GM23338 (cell line): ENCODE measurements around the gene MEST. TPM values are rescaled to one million over a fixed set of nuclear protein-coding genes. Genes with fewer than 3 reads are reported as not detected.

Source experiments
- ATAC-seq: fragments of 200-7000 bp; cut with Tn5 transposase; 3 replicates; pipeline ENCODE4 v1.9.1; 2020
- DNase-seq: peaks from one replicate; pipeline ENCODE4 v3.0.0-alpha.2; 2015; ENCODE audit warnings: low spot score
- H2AFZ ChIP-seq: fragments of 200-600 bp; sonication (generic); 2 replicates; pipeline ENCODE4 v1.8.0; 2016; ENCODE audit warnings: antibody characterized with exemption, mild to moderate bottlenecking, moderate library complexity
- H3F3A ChIP-seq: fragments of 200-600 bp; sonication (generic); replicated peaks from 2 replicates; pipeline ENCODE4 v1.8.0; 2017; ENCODE audit warnings: antibody characterized with exemption, mixed run types, low read depth
- H3K27ac ChIP-seq: fragments of 200-600 bp; sonication (generic); 2 replicates; pipeline ENCODE4 v1.6.1; 2016; ENCODE audit warnings: low read depth
- H3K27me3 ChIP-seq: fragments of 200-600 bp; sonication (generic); 2 replicates; pipeline ENCODE4 v1.8.0; 2016; ENCODE audit warnings: mild to moderate bottlenecking, mixed run types, moderate library complexity; ENCODE audit not compliant: insufficient read depth
- H3K36me3 ChIP-seq: fragments of 200-600 bp; sonication (generic); 2 replicates; pipeline ENCODE4 v1.8.0; 2016; ENCODE audit warnings: mild to moderate bottlenecking; ENCODE audit not compliant: insufficient read depth
- H3K4me1 ChIP-seq: fragments of 200-600 bp; sonication (generic); 2 replicates; pipeline ENCODE4 v1.8.0; 2016; ENCODE audit warnings: mild to moderate bottlenecking, moderate library complexity; ENCODE audit not compliant: insufficient read depth
- H3K4me2 ChIP-seq: fragments of 200-600 bp; sonication (generic); 2 replicates; pipeline ENCODE4 v1.7.1; 2017; ENCODE audit warnings: mixed run types
- H3K4me3 ChIP-seq: fragments of 200-600 bp; sonication (generic); 2 replicates; pipeline ENCODE4 v1.6.1; 2016; ENCODE audit warnings: mixed run types
- H3K79me2 ChIP-seq: fragments of 200-600 bp; sonication (generic); replicated peaks from 2 replicates; pipeline ENCODE4 v1.8.0; 2017; ENCODE audit warnings: mild to moderate bottlenecking; ENCODE audit not compliant: insufficient read depth
- H3K9me2 ChIP-seq: fragments of 200-600 bp; sonication (generic); 2 replicates; pipeline ENCODE4 v1.8.0; 2017; ENCODE audit not compliant: insufficient read depth
- H4K20me1 ChIP-seq: fragments of 200-600 bp; sonication (generic); replicated peaks from 2 replicates; pipeline ENCODE4 v1.8.0; 2017; ENCODE audit warnings: mild to moderate bottlenecking; ENCODE audit not compliant: insufficient read depth
- H3K27ac Mint-ChIP-seq: 2 replicates; pipeline ENCODE4 v1.8.0; 2020; ENCODE audit warnings: inconsistent platforms, mild to moderate bottlenecking, moderate library complexity, mixed read lengths
- H3K27me3 Mint-ChIP-seq: 3 replicates; pipeline ENCODE4 v1.8.0; 2022; ENCODE audit warnings: low read depth, mild to moderate bottlenecking, moderate library complexity, mixed read lengths, inconsistent platforms; ENCODE audit not compliant: insufficient read depth, poor library complexity
- H3K36me3 Mint-ChIP-seq: 3 replicates; pipeline ENCODE4 v1.8.0; 2021; ENCODE audit warnings: low read depth, mild to moderate bottlenecking, inconsistent platforms, moderate library complexity, mixed read lengths
- H3K4me1 Mint-ChIP-seq: 3 replicates; pipeline ENCODE4 v1.8.0; 2020; ENCODE audit warnings: mild to moderate bottlenecking, inconsistent platforms, mixed read lengths
- H3K4me3 Mint-ChIP-seq: 3 replicates; pipeline ENCODE4 v1.8.0; 2021; ENCODE audit warnings: moderate library complexity, mild to moderate bottlenecking, inconsistent platforms, mixed read lengths
- H3K9me3 Mint-ChIP-seq: 3 replicates; pipeline ENCODE4 v1.8.0; 2020; ENCODE audit warnings: moderate library complexity, mild to moderate bottlenecking, inconsistent platforms, mixed read lengths
- EZH2phosphoT487 ChIP-seq: fragments of 200-600 bp; sonication (generic); IDR thresholded peaks from one replicate; pipeline ENCODE4 v1.8.1; 2018; ENCODE audit warnings: antibody characterized with exemption; ENCODE audit not compliant: unreplicated experiment
- POLR2AphosphoS5 ChIP-seq: IDR thresholded peaks from 2 replicates; pipeline ENCODE4 v1.6.1; 2016; ENCODE audit warnings: antibody characterized with exemption, low read depth
- STAT1 ChIP-seq: IDR thresholded peaks from one replicate; pipeline ENCODE4 v1.6.1; 2016; ENCODE audit warnings: antibody characterized with exemption; ENCODE audit not compliant: unreplicated experiment
- polyA plus RNA-seq: library from polyadenylated mRNA; unstranded; fragments of >200 nt; fragmentation: Nextera tagmentation; extraction: Ambion mirVana; gene quantifications from 2 replicates; pipeline ENCODE4 v1.2.1, GENCODE V29; 2016
- total RNA-seq: library from RNA; depleted of rRNA; stranded (reverse); fragments of >200 nt; shearing (Covaris generic); gene quantifications from 2 replicates; pipeline ENCODE4 v1.2.3, GENCODE V29; 2014
- TF ChIP-seq, protein P1 (sequence below): fragments of 250-450 bp; sonication (Bioruptor Pico); IDR thresholded peaks from 2 replicates; pipeline ENCODE4 v1.5.0; 2020; ENCODE audit warnings: mild to moderate bottlenecking, moderate library complexity

Gene MEST
- total and polyA plus RNA-seq, 2 experiments from 2014 or later = 167 to 229 TPM

- Histone ChIP-seq H3K4me2 (peak overlapping the region; percentile 80), H3K79me2 (peaks cover 70% of the 10 kb centered on the region), H3K9me2 (peaks cover 6% of the 10 kb centered on the region; the same call in 1 of the 2 replicates), H3K4me3 (peak overlapping the region; percentile 58), H3K36me3 (0 out of 2 replicates have a peak, but pooled peaks cover 3% of the 10 kb centered on the region), H3K27me3 (peaks cover 10% of the 10 kb centered on the region), H2AFZ (no peak overlapping the region), H3F3A (peaks cover 3% of the 10 kb centered on the region; the same call in 1 of the 2 replicates), H3K4me1 (peaks cover 39% of the 10 kb centered on the region), H3K27ac (peak overlapping the region; percentile 85), H4K20me1 (peaks cover 8% of the 10 kb centered on the region; the same call in 1 of the 2 replicates)
- H3K4me3 Mint-ChIP-seq = peak overlapping the region; percentile 50
- TF ChIP-seq, protein P1, sequence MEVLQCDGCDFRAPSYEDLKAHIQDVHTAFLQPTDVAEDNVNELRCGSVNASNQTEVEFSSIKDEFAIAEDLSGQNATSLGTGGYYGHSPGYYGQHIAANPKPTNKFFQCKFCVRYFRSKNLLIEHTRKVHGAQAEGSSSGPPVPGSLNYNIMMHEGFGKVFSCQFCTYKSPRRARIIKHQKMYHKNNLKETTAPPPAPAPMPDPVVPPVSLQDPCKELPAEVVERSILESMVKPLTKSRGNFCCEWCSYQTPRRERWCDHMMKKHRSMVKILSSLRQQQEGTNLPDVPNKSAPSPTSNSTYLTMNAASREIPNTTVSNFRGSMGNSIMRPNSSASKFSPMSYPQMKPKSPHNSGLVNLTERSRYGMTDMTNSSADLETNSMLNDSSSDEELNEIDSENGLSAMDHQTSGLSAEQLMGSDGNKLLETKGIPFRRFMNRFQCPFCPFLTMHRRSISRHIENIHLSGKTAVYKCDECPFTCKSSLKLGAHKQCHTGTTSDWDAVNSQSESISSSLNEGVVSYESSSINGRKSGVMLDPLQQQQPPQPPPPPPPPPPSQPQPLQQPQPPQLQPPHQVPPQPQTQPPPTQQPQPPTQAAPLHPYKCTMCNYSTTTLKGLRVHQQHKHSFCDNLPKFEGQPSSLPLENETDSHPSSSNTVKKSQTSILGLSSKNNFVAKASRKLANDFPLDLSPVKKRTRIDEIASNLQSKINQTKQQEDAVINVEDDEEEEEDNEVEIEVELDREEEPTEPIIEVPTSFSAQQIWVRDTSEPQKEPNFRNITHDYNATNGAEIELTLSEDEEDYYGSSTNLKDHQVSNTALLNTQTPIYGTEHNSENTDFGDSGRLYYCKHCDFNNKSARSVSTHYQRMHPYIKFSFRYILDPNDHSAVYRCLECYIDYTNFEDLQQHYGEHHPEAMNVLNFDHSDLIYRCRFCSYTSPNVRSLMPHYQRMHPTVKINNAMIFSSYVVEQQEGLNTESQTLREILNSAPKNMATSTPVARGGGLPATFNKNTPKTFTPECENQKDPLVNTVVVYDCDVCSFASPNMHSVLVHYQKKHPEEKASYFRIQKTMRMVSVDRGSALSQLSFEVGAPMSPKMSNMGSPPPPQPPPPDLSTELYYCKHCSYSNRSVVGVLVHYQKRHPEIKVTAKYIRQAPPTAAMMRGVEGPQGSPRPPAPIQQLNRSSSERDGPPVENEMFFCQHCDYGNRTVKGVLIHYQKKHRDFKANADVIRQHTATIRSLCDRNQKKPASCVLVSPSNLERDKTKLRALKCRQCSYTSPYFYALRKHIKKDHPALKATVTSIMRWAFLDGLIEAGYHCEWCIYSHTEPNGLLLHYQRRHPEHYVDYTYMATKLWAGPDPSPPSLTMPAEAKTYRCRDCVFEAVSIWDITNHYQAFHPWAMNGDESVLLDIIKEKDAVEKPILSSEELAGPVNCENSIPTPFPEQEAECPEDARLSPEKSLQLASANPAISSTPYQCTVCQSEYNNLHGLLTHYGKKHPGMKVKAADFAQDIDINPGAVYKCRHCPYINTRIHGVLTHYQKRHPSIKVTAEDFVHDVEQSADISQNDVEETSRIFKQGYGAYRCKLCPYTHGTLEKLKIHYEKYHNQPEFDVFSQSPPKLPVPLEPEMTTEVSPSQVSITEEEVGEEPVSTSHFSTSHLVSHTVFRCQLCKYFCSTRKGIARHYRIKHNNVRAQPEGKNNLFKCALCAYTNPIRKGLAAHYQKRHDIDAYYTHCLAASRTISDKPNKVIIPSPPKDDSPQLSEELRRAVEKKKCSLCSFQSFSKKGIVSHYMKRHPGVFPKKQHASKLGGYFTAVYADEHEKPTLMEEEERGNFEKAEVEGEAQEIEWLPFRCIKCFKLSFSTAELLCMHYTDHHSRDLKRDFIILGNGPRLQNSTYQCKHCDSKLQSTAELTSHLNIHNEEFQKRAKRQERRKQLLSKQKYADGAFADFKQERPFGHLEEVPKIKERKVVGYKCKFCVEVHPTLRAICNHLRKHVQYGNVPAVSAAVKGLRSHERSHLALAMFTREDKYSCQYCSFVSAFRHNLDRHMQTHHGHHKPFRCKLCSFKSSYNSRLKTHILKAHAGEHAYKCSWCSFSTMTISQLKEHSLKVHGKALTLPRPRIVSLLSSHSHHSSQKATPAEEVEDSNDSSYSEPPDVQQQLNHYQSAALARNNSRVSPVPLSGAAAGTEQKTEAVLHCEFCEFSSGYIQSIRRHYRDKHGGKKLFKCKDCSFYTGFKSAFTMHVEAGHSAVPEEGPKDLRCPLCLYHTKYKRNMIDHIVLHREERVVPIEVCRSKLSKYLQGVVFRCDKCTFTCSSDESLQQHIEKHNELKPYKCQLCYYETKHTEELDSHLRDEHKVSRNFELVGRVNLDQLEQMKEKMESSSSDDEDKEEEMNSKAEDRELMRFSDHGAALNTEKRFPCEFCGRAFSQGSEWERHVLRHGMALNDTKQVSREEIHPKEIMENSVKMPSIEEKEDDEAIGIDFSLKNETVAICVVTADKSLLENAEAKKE (CRISPR knock-in tag) = no peak
- TF ChIP-seq STAT1 = no peak
- H3K27ac Mint-ChIP-seq = peak overlapping the region; percentile 39; the same call in 1 of the 2 replicates
- H3K4me1 Mint-ChIP-seq = peaks cover 49% of the 10 kb centered on the region
- H3K36me3 Mint-ChIP-seq = peaks cover 39% of the 10 kb centered on the region
- peaks cover 18% of the 10 kb centered on the region for H3K9me3 Mint-ChIP-seq
- ATAC-seq (no peak), DNase-seq (no peak)
- H3K27me3 Mint-ChIP-seq = peaks cover 20% of the 10 kb centered on the region
Measured at GRCh38 chr7:130489140-130489983, 2.5 kb upstream of the MEST start.

DNA sequence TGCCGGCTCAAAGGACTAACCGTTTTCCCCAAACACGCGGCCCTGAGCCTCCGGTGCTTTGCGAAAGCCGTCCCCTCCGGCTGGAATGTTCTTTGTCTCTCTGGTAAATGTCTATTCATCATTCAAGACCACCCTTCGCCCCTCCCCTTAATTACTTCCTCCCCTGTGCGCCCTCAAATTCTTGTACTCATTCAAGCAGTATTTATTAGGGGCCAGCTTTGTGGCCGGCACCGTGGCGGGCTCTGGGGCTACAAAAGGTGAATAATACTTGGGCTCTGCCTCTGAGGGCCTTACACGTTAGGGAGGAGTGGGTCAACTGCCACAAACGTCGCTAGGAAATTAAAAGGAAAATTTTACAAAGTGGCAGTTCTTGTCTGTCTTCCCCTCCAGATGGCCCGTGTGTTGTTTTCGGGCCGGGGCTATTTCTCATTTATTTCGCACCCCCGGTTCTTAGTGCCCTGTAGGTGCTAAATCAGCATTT is 1.5 kb upstream of the MEST start:
- peak overlapping the region; percentile 85 for H3K27ac ChIP-seq
- peaks cover 53% of the 10 kb centered on the region for H3K4me1 Mint-ChIP-seq
- H3K79me2 ChIP-seq = peaks cover 80% of the 10 kb centered on the region
- H2AFZ ChIP-seq = no peak overlapping the region; the same call in 1 of the 2 replicates
- H3K9me3 Mint-ChIP-seq = peaks cover 18% of the 10 kb centered on the region
- DNase-seq (peak; percentile 88), ATAC-seq (peak; percentile 1; the same call in 2 of the 3 replicates)
- H3K36me3 Mint-ChIP-seq = peaks cover 41% of the 10 kb centered on the region
- H3K4me3 ChIP-seq = peak overlapping the region; percentile 58
- TF ChIP-seq POLR2AphosphoS5 (peak; percentile 56; the same call in 1 of the 2 replicates), EZH2phosphoT487 (no peak)
- peaks cover 3% of the 10 kb centered on the region; the same call in 1 of the 2 replicates for H3F3A ChIP-seq
- peaks cover 10% of the 10 kb centered on the region for H3K27me3 ChIP-seq
- H3K4me1 ChIP-seq = peaks cover 42% of the 10 kb centered on the region
- peaks cover 3% of the 10 kb centered on the region; the same call in 1 of the 2 replicates for H3K9me2 ChIP-seq
- peak overlapping the region; percentile 81 for H3K4me3 Mint-ChIP-seq
- peak overlapping the region; percentile 94 for H3K27ac Mint-ChIP-seq
- peaks cover 20% of the 10 kb centered on the region for H3K27me3 Mint-ChIP-seq
- H4K20me1 ChIP-seq = peaks cover 10% of the 10 kb centered on the region
- H3K4me2 ChIP-seq = peak overlapping the region; percentile 80
- H3K36me3 ChIP-seq = 0 out of 2 replicates have a peak, but pooled peaks cover 3% of the 10 kb centered on the region
